Hematopoietic multipotent progenitor cell treated with erythropoietin and hydrocortisone succinate and interleukin-3 and kit ligand, for 15 days (in vitro differentiated cells): ENCODE measurements around the gene TCEAL3.
"Not testable (repeated sequence)": the region's sequence is repeated elsewhere in the genome, so short reads cannot be mapped to it uniquely, and the experiment has no call there.

Experiments
- DNase-seq: peaks from one replicate; pipeline ENCODE4 v3.0.0-alpha.2; 2015; ENCODE audit warnings: low spot score

The TCEAL3 gene

GRCh38 chrX:103607364-103608305, at the start of gene TCEAL3:
Gene TCEAL3, plus strand, starts transcription at chrX:103607963. Its CDS starts 1,102 bp downstream, at chrX:103609065.
- DNase-seq: no peak

GRCh38 chrX:103560256-103560655, 47.5 kb upstream of the TCEAL3 start:
- DNase-seq: no peak

DNA sequence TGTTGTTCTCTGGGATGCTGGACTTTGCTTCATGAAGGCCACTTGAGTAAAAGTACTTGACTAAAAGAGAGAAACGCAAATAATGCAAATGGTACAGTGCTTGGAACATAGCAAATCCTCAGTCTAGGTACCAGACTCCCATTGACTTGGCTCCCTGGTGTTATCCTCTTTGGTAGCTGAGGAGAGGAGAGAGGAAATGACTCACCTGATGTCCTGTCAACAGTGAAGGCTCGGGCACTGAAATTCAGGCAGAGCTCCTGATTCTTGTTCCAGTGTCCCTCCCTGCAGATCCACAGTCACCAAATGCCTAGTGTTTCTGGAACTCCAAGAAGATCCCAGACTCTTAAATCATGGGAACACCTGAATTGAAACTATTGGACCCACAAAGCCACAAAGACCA, 45.0 kb upstream of the TCEAL3 start:
- DNase-seq: no peak

DNA sequence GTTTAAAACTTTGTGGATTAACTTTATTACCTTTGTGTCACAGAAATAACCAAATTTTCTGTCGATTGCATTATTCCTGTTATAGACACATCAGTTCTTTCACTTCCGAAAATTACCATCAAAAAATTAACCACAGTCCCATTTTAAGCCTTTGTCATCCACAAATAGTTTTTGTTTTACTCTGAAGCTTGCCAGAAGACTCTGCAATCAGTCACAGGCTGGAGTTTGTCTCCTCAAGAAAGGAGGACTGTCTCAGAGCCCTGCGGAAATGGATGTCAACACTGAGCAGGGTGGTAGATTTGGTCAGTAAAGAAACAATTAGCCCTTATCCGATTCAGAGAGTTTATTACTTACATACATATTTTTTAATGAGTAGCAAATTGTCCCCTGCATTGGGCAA, 42.6 kb upstream of the TCEAL3 start:
- no peak for DNase-seq

DNA sequence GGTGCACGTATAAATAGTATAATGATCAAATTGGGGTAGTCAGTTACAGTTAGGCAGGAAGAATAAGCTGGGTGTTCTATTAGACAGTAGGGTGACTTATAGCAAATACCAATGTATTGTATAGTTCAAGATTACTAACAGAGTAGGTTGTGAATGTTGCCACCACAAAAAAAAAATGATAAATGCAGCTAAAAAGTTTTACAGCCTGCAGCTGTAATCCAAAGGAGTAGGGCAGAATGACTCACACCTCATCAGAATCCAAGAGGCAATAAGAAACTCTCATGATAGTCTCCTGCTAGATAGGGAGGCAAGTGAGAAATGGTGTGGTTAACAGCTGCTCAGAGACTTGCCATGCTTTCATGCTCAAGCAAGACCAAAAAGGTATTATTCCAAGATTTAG, 42.0 kb upstream of the TCEAL3 start:
- no peak for DNase-seq

DNA sequence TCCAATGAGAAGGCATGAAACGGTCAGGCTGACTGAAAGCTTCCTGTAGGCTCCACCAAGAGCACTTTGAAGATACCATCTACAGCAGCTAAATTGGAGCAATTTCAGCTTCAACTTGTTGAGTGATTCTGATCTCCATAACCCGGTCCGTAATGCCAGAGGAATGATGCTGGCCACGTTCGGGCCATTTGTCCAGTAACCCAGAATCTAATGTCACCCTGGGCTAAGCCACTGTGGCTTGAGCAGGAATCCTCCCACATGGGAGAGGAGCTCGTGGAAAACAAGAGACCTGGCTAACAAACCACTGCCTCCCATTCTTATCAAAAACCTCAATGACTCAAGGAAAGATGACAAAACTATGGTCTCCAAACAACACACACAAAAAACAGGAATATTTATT, 36.6 kb upstream of the TCEAL3 start:
- DNase-seq: no peak

- no peak for DNase-seq
These were observed 36.0 kb upstream of the TCEAL3 start for GRCh38 chrX:103571726-103572125.

GRCh38 chrX:103573202-103573601, 34.6 kb upstream of the TCEAL3 start:
- DNase-seq: no peak

DNA sequence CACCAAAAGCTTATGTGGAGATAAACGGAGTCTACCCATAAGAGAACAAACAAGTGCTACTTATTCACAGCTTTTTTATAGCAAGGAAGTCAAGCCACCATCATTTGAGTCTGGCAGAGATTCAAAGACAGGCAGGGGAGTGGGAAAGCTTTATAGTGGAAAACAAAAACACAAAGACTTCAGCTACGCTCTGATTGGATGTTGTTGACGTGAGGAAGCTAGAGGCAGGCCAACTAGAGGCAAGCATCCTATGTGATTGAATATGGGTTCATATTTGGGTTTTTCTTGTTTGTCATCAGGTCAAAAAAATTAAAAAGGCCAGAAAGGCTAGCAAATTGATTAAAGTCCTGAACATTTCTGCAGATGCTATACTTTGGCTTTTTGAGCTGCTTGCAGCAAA, 23.2 kb upstream of the TCEAL3 start:
- no peak for DNase-seq

DNA sequence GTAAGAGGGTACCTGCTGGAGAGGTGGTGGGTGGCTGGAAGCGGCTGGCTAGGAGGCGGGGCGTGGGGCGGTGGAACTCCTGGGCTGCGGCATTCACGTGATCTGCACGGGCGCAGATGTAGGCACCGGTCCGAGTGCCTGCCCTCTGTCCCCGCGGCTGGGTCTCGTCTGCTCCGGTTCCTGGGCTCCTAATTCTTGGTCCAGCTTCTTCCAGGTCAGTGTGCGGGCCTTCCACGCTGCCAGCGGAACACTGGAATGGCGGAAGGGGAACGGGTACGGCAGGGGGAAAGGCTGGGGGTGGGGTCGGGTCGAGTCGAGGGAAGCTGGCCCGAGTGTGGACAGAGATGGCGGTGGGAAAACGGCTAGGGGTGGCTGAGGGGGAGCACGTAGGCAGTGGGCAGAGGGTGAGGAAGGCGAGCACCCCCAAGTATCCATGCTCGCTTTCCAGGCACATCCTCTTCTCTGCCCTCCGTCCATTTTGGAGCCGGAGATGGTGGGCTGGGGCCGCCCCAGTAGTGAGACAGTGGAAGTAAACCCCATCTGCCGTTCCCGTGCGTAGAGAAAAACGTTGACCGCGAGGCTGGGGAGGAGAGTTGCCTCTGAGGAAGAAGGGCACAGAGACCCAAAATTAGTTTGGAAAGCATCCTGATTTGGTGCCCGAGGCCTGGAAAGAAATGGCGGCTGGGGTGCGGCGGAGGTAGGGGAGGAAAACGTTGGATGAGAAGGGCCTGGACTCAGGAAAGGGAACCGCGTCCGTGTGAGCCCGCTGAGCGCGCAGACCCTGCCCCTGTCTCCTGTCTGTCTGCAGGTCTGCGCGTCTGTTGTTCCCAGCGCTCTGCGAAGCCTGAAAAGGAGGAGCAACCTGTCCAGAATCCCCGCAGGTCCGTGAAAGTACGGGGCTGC, 22.1 kb upstream of the TCEAL3 start, which contains the start of gene TCEAL4:
Gene TCEAL4 (plus strand): TSS at position 105 of the 903 bp plus-strand sequence. CDS start 1,161 bp downstream, outside the sequence.
- DNase-seq: peak; percentile 2

- DNase-seq: no peak
These were observed 21.5 kb upstream of the TCEAL3 start for GRCh38 chrX:103586314-103586646.

DNA sequence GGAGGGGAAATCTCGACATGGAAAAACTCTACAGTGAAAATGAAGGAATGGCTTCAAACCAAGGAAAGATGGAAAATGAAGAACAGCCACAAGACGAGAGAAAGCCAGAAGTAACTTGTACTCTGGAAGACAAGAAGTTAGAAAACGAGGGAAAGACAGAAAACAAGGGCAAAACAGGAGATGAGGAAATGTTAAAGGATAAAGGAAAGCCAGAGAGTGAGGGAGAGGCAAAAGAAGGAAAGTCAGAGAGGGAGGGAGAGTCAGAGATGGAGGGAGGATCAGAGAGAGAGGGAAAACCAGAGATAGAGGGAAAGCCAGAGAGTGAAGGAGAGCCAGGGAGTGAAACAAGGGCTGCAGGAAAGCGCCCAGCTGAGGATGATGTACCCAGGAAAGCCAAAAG, 21.1 kb upstream of the TCEAL3 start:
- DNase-seq: no peak

DNA sequence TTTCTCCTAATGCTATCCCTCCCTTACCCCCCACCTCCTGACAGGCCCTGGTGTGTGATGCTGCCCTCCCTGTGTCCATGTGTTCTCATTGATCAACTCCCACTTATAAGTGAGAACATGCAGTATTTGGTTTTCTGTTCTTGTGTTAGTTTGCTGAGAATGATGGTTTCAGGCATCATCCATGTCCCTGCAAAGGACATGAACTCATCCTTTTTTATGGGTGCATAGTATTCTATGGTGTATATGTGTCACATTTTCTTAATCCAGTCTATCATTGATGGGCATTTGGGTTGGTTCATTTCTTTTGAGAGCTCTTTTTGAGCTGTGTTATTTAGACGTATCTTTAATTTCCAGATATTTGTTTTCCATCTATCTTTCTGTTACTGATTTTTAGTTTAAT, 15.5 kb upstream of the TCEAL3 start:
- DNase-seq: not testable (repeated sequence)

- not testable (repeated sequence) for DNase-seq
These were observed 12.6 kb upstream of the TCEAL3 start for GRCh38 chrX:103595202-103595601.

GRCh38 chrX:103608306-103608963, 672 bp downstream of the TCEAL3 start:
- no peak for DNase-seq

DNA sequence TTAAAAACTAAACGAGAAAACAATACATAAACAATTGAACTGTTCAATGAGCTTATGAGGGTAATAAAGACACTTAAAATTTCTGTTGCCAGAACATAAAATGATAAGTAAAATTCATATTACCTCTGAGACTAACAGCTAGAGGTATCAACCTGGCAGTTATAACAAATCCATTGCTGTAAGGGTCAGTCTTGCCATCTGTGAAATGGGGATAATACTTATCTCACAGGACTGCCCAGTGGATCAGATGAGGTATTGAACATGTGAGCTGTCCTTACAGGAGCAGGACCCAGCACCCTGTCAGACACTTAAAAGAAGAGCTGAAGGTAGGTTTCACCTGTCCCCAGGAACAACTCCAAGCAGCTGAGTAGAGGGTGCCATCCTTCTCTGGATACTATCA, 2.5 kb downstream of the TCEAL3 start:
- no peak for DNase-seq

- DNase-seq: no peak
These were observed 5.7 kb downstream of the TCEAL3 start for GRCh38 chrX:103613362-103613890.

DNA sequence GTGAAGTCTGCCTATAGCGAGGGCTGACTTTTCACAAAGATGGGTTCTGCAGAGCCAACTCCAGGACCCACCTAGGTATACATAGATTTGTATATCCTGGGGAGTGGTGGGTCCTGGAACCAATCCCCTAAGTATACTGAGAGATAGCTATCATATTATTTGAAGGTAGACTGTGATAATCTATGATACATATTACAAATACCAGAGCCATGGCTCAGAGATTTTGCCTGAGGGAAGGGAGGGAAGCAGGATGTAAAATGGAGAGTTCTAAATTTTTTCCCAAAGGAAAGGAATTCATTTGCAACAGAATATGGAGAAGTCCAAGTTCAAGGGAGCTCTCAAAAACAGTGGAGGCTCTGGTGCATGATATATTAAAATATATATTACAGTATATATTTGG, 7.2 kb downstream of the TCEAL3 start:
- no peak for DNase-seq

- DNase-seq: no peak
These were observed 8.1 kb downstream of the TCEAL3 start for GRCh38 chrX:103615781-103616371.

GRCh38 chrX:103616676-103617186, 9.0 kb downstream of the TCEAL3 start:
- DNase-seq: no peak

- no peak for DNase-seq
These were observed 16.3 kb downstream of the TCEAL3 start for GRCh38 chrX:103624111-103624510.
